SK-N-SH (cell line): ENCODE data around the gene PTPRN. TPM values are rescaled to one million over a fixed set of nuclear protein-coding genes. Genes with fewer than 3 reads are reported as not detected.

ENCODE experiments used
- CTCF ChIA-PET: fragments of 300-600, 350-600 bp; formaldehyde crosslinking; extraction: SDS; loops from one replicate; lab custom pipeline; 2021; lab: Yijun Ruan, JAX
- POLR2A ChIA-PET: fragments of 350-600 bp; sonication (Branson Sonifier 250); formaldehyde crosslinking; extraction: SDS; loops from one replicate; lab custom pipeline; 2020; ENCODE audit warnings: antibody characterized with exemption, inconsistent platforms; lab: Yijun Ruan, JAX
- DNase-seq: peaks from one replicate; pipeline ENCODE4 v3.0.0; 2012
- H2AFZ ChIP-seq: fragments of 200-600 bp; sonication (generic); 2 replicates; pipeline ENCODE4 v1.8.1; 2016; ENCODE audit warnings: antibody characterized with exemption, mild to moderate bottlenecking, low read depth
- H3F3A ChIP-seq: fragments of 200-600 bp; sonication (generic); replicated peaks from 2 replicates; pipeline ENCODE3; 2016; ENCODE audit warnings: antibody characterized with exemption, mild to moderate bottlenecking; ENCODE audit not compliant: insufficient read depth
- H3K27ac ChIP-seq, 2 experiments: fragments of 200-500 bp in 1 of 2; fragments of 200-600 bp in 1 of 2; sonication (Bioruptor generic) in 1 of 2; sonication (generic), shearing (Covaris generic) in 1 of 2; 2 replicates each; pipeline versions ENCODE4 v1.5.1 to v1.6.1; 2014 to 2016; ENCODE audit warnings: low read depth in 2 of 2, inconsistent platforms in 1 of 2, low read length in 1 of 2, mild to moderate bottlenecking in 1 of 2, mixed read lengths in 1 of 2
- H3K27me3 ChIP-seq: fragments of 200-600 bp; sonication (generic), shearing (Covaris generic); 2 replicates; pipeline ENCODE4 v1.6.1; 2016; ENCODE audit warnings: mixed run types; ENCODE audit not compliant: insufficient read depth
- H3K36me3 ChIP-seq, 2 experiments: fragments of 200-500 bp in 1 of 2; fragments of 200-600 bp in 1 of 2; sonication (Bioruptor generic) in 1 of 2; sonication (generic) in 1 of 2; replicated peaks in 1 of 2; 2 replicates each; pipeline versions ENCODE3 to v1.5.1; 2014 to 2016; ENCODE audit warnings: low read length in 1 of 2, mild to moderate bottlenecking in 1 of 2; ENCODE audit not compliant: insufficient read depth in 2 of 2, control insufficient read depth in 1 of 2
- H3K4me1 ChIP-seq, 2 experiments: fragments of 200-500 bp in 1 of 2; fragments of 200-600 bp in 1 of 2; sonication (Bioruptor generic) in 1 of 2; sonication (generic), shearing (Covaris generic) in 1 of 2; 2 replicates each; pipeline versions ENCODE4 v1.5.1 to v1.6.1; 2014 to 2016; ENCODE audit warnings: low read depth in 1 of 2, low read length in 1 of 2, mixed run types in 1 of 2; ENCODE audit not compliant: insufficient read depth in 2 of 2, control insufficient read depth in 1 of 2
- H3K4me2 ChIP-seq: fragments of 200-600 bp; sonication (generic), shearing (Covaris generic); 2 replicates; pipeline ENCODE4 v1.6.1; 2017; ENCODE audit warnings: mixed run types
- H3K4me3 ChIP-seq, 2 experiments: fragments of 200-500 bp in 1 of 2; fragments of 200-600 bp in 1 of 2; sonication (Bioruptor generic) in 1 of 2; sonication (generic), shearing (Covaris generic) in 1 of 2; 2 replicates each; pipeline versions ENCODE4 v1.5.1 to v1.8.1; 2014 to 2016; ENCODE audit warnings: low read depth in 2 of 2, inconsistent platforms in 1 of 2, low read length in 1 of 2, mild to moderate bottlenecking in 1 of 2, mixed read lengths in 1 of 2, moderate library complexity in 1 of 2
- H3K79me2 ChIP-seq: fragments of 200-600 bp; sonication (generic); 2 replicates; pipeline ENCODE4 v1.8.1; 2017; ENCODE audit warnings: mild to moderate bottlenecking; ENCODE audit not compliant: insufficient read depth
- H3K9ac ChIP-seq: fragments of 200-600 bp; sonication (generic); 2 replicates; pipeline ENCODE4 v1.6.1; 2017; ENCODE audit warnings: mixed run types
- H3K9me2 ChIP-seq: fragments of 200-600 bp; sonication (generic); 2 replicates; pipeline ENCODE4 v1.6.1; 2017; ENCODE audit warnings: mixed run types
- H3K9me3 ChIP-seq: fragments of 200-600 bp; sonication (generic); 2 replicates; pipeline ENCODE4 v1.6.1; 2017; ENCODE audit warnings: mixed run types, mild to moderate bottlenecking, moderate library complexity
- H4K20me1 ChIP-seq: fragments of 200-600 bp; sonication (generic); 2 replicates; pipeline ENCODE4 v1.6.1; 2017; ENCODE audit warnings: mild to moderate bottlenecking, mixed run types; ENCODE audit not compliant: insufficient read depth
- CTCF ChIP-seq: fragments of 200-600 bp; sonication (generic); IDR thresholded peaks from 2 replicates; pipeline ENCODE4 v1.6.1; 2017; ENCODE audit warnings: antibody characterized with exemption, mild to moderate bottlenecking, moderate library complexity
- ELF1 ChIP-seq: IDR thresholded peaks from 2 replicates; pipeline ENCODE4 v1.4.0; 2012
- EP300 ChIP-seq, 2 experiments: IDR thresholded peaks; 2 replicates each; pipeline versions ENCODE4 v1.4.0 to v1.6.1; 2012; ENCODE audit warnings: borderline replicate concordance in 1 of 2, low read depth in 1 of 2, low read length in 1 of 2
- FOXM1 ChIP-seq: IDR thresholded peaks from 2 replicates; pipeline ENCODE4 v1.4.0; 2012; ENCODE audit warnings: low read depth, mild to moderate bottlenecking
- GABPA ChIP-seq: IDR thresholded peaks from 2 replicates; pipeline ENCODE4 v1.4.0; 2012; ENCODE audit warnings: low read depth, mild to moderate bottlenecking
- GATA2 ChIP-seq: sonication (generic); formaldehyde crosslinking; IDR thresholded peaks from 2 replicates; pipeline ENCODE4 v1.5.0; 2020; ENCODE audit warnings: mild to moderate bottlenecking, missing genetic modification reagents
- JUND ChIP-seq: IDR thresholded peaks from 2 replicates; pipeline ENCODE4 v1.4.0; 2012
- NFIC ChIP-seq: IDR thresholded peaks from 2 replicates; pipeline ENCODE4 v1.4.0; 2012; ENCODE audit warnings: borderline replicate concordance
- NRF1 ChIP-seq: IDR thresholded peaks from 2 replicates; pipeline ENCODE4 v1.6.1; 2012; ENCODE audit warnings: low read depth, mild to moderate bottlenecking, low read length
- RAD21 ChIP-seq: IDR thresholded peaks from 2 replicates; pipeline ENCODE4 v1.6.1; 2012; ENCODE audit warnings: mild to moderate bottlenecking, low read length
- RCOR1 ChIP-seq: fragments of 150-350 bp; IDR thresholded peaks from 2 replicates; pipeline ENCODE4 v1.6.1; 2017; ENCODE audit warnings: antibody characterized with exemption, low read length
- REST ChIP-seq: IDR thresholded peaks from 2 replicates; pipeline ENCODE4 v1.6.1; 2012; ENCODE audit warnings: mild to moderate bottlenecking, low read depth, low read length, moderate library complexity
- RXRA ChIP-seq: IDR thresholded peaks from 2 replicates; pipeline ENCODE4 v1.4.0; 2012; ENCODE audit warnings: low read depth, mild to moderate bottlenecking, borderline replicate concordance
- SIN3A ChIP-seq: IDR thresholded peaks from 2 replicates; pipeline ENCODE4 v1.6.1; 2012; ENCODE audit warnings: low read depth, mild to moderate bottlenecking, low read length, moderate library complexity, borderline replicate concordance
- TCF12 ChIP-seq: IDR thresholded peaks from 2 replicates; pipeline ENCODE4 v1.4.0; 2012
- WGBS: methylation state at CpG from one replicate; pipeline ENCODE4 v1.1.6; 2017; ENCODE audit warnings: low lambda C conversion rate; 5-methylcytosine and 5-hydroxymethylcytosine counted together
- polyA plus RNA-seq, 3 experiments: library from polyadenylated mRNA; depleted of rRNA; stranded (reverse); fragments of >200 nt; gene quantifications; 2 replicates each; pipeline ENCODE4 v1.2.3, GENCODE V29; 2012

PTPRN gene
- polyA plus RNA-seq, 1 of the 3 experiments (the other 2 are of a cell fraction): 9.5 TPM

- Histone ChIP-seq H3K27me3 (no peaks in the 10 kb centered on the region), H3K79me2 (peaks cover 9% of the 10 kb centered on the region; the same call in 1 of the 2 replicates), H3K9me2 (no peaks in the 10 kb centered on the region), H3F3A (peaks cover 13% of the 10 kb centered on the region), H3K9me3 (no peaks in the 10 kb centered on the region), H3K9ac (peak overlapping the region; percentile 87), H3K4me2 (peak overlapping the region; percentile 95), H3K4me1 (peaks cover 17 to 24% of the 10 kb centered on the region in 2 experiments), H2AFZ (peak overlapping the region; percentile 38), H4K20me1 (no peaks in the 10 kb centered on the region), H3K4me3 (peak overlapping the region; percentile 69 to 82), H3K27ac (peak overlapping the region; percentile 78 to 88; a peak in 3 of 4 replicates), H3K36me3 (peaks cover 14 to 35% of the 10 kb centered on the region in 2 experiments)
- CTCF ChIA-PET: interaction anchor here (1.0 to 15.4 kb wide), 9 partner anchors 12 to 250 kb away, joined by 3 to 312 read pairs (median 4); no protein-coding TSS in a partner anchor
- POLR2A ChIA-PET: interaction anchor here (1.6 to 1.7 kb wide), 2 partner anchors 15 to 61 kb away, joined by 6 read pairs; partner anchors contain the start of gene ABCB6
- no peak for DNase-seq
- TF ChIP-seq RAD21 (no peak), EP300 (IDR thresholded peaks at IDR 0.05; ENCODE audit: borderline replicate concordance in 1 of 2, low read depth in 1 of 2, low read length in 1 of 2) (no peak), ELF1 (no peak), GATA2 (CRISPR knock-in tag) (no peak), SIN3A (no peak), REST (no peak), JUND (no peak), NFIC (no peak), GABPA (no peak), RXRA (no peak)
- WGBS: 58% methylated on average over 12 of the region's 12 CpGs
Observed at GRCh38 chr2:219279916-219280516, 29.2 kb downstream of the PTPRN start.

DNA sequence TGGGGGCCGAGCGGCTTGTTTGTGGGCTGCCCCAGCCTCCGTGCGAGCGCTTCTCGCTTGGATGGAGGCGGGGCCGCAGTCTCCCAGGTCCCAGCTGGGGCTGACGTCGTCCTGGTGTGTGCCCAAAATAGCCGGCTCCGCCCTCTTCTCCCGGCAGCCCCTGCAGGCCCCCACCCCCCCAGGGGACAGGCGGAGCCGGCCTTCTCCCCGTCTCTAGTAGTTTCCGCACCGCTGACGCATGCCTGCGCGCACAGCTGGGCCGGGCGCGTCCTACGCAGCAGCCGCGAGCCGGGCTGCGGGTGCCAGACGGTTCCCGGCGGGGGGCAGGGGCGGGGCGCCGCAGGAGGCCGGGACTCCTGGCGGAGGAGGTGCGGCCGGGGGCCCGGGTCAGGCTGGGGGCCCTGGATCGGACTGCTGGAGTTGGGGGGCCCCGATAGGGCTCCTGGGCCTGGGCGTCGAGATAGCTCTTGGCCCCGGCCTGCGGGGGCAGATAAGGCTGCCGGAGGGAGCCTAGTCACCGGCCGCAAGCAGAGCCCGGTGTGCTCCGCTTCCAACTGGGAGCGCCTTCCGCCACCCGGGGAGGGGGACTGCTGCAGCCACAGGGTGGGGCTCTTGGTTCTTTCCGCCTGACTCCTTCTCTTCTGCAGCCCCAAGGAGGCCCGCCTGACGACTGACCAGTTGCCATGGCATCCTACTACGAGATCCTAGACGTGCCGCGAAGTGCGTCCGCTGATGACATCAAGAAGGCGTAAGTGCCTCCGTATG, 29.9 kb downstream of the PTPRN start, which contains the start of gene DNAJB2:
DNAJB2 (plus strand) TSS at position 216 of the 765 bp plus-strand sequence; CDS start at position 684, 468 bp downstream.
- Histone ChIP-seq H3K9me2 (no peaks in the 10 kb centered on the region), H2AFZ (peak within 1 kb of the TSS; percentile 80), H3K36me3 (peaks cover 14 to 29% of the 10 kb centered on the region in 2 experiments), H3K4me1 (peaks cover 22 to 24% of the 10 kb centered on the region in 2 experiments), H3K4me3 (peak within 1 kb of the TSS; percentile 69 to 82), H3K27me3 (no peaks in the 10 kb centered on the region), H3K79me2 (peaks cover 9% of the 10 kb centered on the region; the same call in 1 of the 2 replicates), H3F3A (peaks cover 18% of the 10 kb centered on the region), H3K27ac (peak within 1 kb of the TSS; percentile 88 to 91), H3K9me3 (no peaks in the 10 kb centered on the region), H4K20me1 (no peaks in the 10 kb centered on the region), H3K4me2 (peak within 1 kb of the TSS; percentile 95), H3K9ac (peak within 1 kb of the TSS; percentile 87)
- ChIA-PET CTCF (interaction anchor here (0.8 to 15.4 kb wide), 12 partner anchors 11 to 299 kb away, joined by 3 to 312 read pairs (median 6); partner anchors contain the start of gene ABCB6), POLR2A (interaction anchor here (0.7 to 1.7 kb wide), 8 partner anchors 9 to 109 kb away, joined by 3 to 6 read pairs (median 5); partner anchors contain the start of genes ABCB6 and CNPPD1)
- WGBS: 2% methylated on average over 24 of the region's 65 CpGs
- peak; percentile 99 for DNase-seq
- peak; percentile 75 for TF ChIP-seq NRF1
- peak; percentile 64; the same call in 1 of the 2 replicates for TF ChIP-seq FOXM1
- TF ChIP-seq TCF12: peak; percentile 77
- TF ChIP-seq NFIC: peak; percentile 42
- TF ChIP-seq CTCF: peak; percentile 31; the same call in 1 of the 2 replicates
- no peak for TF ChIP-seq RCOR1
- no peak for TF ChIP-seq GATA2 (CRISPR knock-in tag)
- no peak for TF ChIP-seq RXRA
- no peak for TF ChIP-seq REST
